HUDEP-2 (cell line): ENCODE data around the gene FAAH.

Experiments used
- DNase-seq, 76 experiments: peaks; one replicate each; lab custom pipeline; 2025; ENCODE audit not compliant: unreplicated experiment in 76 of 76; lab: John Stamatoyannopoulos, UW

FAAH gene

GRCh38 chr1:46400421-46400820 is 6.3 kb downstream of the FAAH start:
- no peak for DNase-seq

GRCh38 chr1:46401154-46401913 is 7.2 kb downstream of the FAAH start:
- no peak for DNase-seq

GRCh38 chr1:46401964-46402626 is 8.0 kb downstream of the FAAH start:
- peak in 1 of 76 experiments; percentile 12 for DNase-seq

- DNase-seq = no peak
Measured at GRCh38 chr1:46403916-46404315, 9.8 kb downstream of the FAAH start.

- DNase-seq = no peak
Measured at GRCh38 chr1:46404482-46405196, 10.5 kb downstream of the FAAH start.

- DNase-seq = no peak
Measured at GRCh38 chr1:46405197-46405555, 11.1 kb downstream of the FAAH start.

- no peak for DNase-seq
Measured at GRCh38 chr1:46405724-46406123, 11.6 kb downstream of the FAAH start.

- no peak for DNase-seq
Measured at GRCh38 chr1:46406881-46407608, 12.9 kb downstream of the FAAH start.

- no peak for DNase-seq
Measured at GRCh38 chr1:46407636-46408035, 13.5 kb downstream of the FAAH start.

GRCh38 chr1:46408356-46409062 is 14.4 kb downstream of the FAAH start:
- no peak for DNase-seq

- DNase-seq = no peak
Measured at GRCh38 chr1:46409063-46409372, 14.9 kb downstream of the FAAH start.

- DNase-seq = no peak
Measured at GRCh38 chr1:46410156-46411009, 16.3 kb downstream of the FAAH start.

- peak in 1 of 76 experiments; percentile 11 for DNase-seq
Measured at GRCh38 chr1:46411010-46411405, 16.9 kb downstream of the FAAH start.

- peak in 2 of 76 experiments; percentile 7 to 15 for DNase-seq
Measured at GRCh38 chr1:46411601-46412341, 17.7 kb downstream of the FAAH start.

- no peak for DNase-seq
Measured at GRCh38 chr1:46412893-46413595, 18.9 kb downstream of the FAAH start.

- peak in 69 of 76 experiments; percentile 19 to 85 (median 65) for DNase-seq
Measured at GRCh38 chr1:46413596-46413985, 19.5 kb downstream of the FAAH start.

- no peak for DNase-seq
Measured at GRCh38 chr1:46415514-46415913, 21.4 kb downstream of the FAAH start.

- DNase-seq = no peak
Measured at GRCh38 chr1:46418976-46419375, 24.9 kb downstream of the FAAH start.
